ENCODE data around the gene CDC42SE1. TPM values are rescaled to one million over a fixed set of nuclear protein-coding genes. Genes with fewer than 3 reads are reported as not detected.

The CDC42SE1 gene
- total RNA-seq, 5 donors from 2014 or later (not counting 1 experiment from before 2014, with no cell fraction given): 419 to 475 (median 450) TPM

DNA sequence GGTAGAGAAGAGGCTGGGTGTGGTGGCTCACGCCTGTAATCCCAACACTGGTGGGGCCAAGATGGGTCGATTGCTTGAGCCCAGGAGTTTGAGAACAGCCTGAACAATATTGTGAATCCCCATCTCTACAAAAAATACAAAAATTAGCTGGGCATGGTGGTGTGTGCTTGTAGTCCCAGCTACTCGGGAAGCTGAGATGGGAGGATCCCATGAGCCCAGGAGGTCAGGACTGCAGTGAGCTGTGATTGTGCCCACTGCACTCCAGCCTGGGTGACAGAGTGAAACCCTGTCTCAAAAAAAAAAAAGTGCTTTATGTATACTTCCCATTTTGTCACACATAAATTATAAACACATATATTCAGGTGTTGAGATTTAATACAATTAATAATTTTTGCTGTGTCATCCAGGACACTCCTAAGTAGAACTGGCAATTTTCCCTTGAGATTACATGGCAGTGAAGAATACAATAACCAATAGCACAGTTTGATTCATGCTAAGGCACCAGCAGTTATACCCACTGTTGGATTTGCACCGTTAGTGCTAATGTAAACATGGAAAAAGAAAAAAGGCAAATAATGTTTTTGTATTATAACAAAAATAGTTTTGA lies 26.6 kb upstream of the CDC42SE1 start:
- Mint-ChIP-seq H3K27ac (no peak overlapping the region), H3K27me3 (no peaks in the 10 kb centered on the region), H3K9me3 (no peaks in the 10 kb centered on the region), H3K4me3 (no peak overlapping the region), H3K4me1 (no peaks in the 10 kb centered on the region), H3K36me3 (peaks cover 8% of the 10 kb centered on the region)
- H3K27me3 ChIP-seq (replicated peaks in 1 of 2; ENCODE audit: control insufficient read depth in 2 of 2, extremely low read depth in 1 of 2, insufficient read depth in 2 of 2, low read length in 1 of 2): no peaks in the 10 kb centered on the region
- H3K27ac ChIP-seq (ENCODE audit: low read length): no peak overlapping the region
- ATAC-seq (replicated peaks in 1 of 4) (no peak), DNase-seq (no peak)
- H3K36me3 ChIP-seq (ENCODE audit: control insufficient read depth in 2 of 2, extremely low read depth in 1 of 2, insufficient read depth in 1 of 2, low read length in 1 of 2): no peaks in the 10 kb centered on the region
- H3K9me3 ChIP-seq: no peaks in the 10 kb centered on the region
- no peak overlapping the region for H3K4me3 ChIP-seq (ENCODE audit: control insufficient read depth in 1 of 2, extremely low read depth in 1 of 2, low read length in 1 of 2)
- 100% methylated on average over 1 of the region's 4 CpGs for WGBS (ENCODE audit: insufficient coverage)
- ChIA-PET CTCF (interaction anchor here (0.5 to 1.6 kb wide), 3 partner anchors 14 to 749 kb away, joined by 3 to 7 read pairs (median 5); no protein-coding TSS in a partner anchor), POLR2A (interaction anchor here (0.6 kb wide), 3 partner anchors 20 to 270 kb away, joined by 3 to 4 read pairs (median 3); no protein-coding TSS in a partner anchor)
- H3K4me1 ChIP-seq (ENCODE audit: control insufficient read depth in 1 of 2, extremely low read depth in 1 of 2, insufficient read depth in 2 of 2, low read length in 2 of 2): no peaks in the 10 kb centered on the region

DNA sequence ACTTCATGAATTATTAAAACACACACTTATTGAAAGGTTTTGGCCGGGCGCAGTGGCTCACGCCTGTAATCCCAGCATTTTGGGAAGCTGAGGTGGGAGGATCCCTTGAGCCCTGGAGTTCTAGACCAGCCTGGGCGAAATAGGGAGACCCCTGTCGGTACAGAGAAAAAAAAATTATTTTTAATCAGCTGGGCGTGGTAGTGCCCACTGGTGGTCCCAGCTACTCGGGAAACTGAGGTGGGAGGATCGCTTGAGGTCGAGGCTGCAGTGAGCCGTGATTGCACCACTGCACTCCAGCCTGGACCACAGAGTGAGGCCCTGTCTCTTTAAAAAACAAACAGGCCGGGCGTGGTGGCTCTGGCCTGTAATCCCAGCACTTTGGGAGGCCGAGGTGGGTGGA lies 12.8 kb upstream of the CDC42SE1 start:
- H3K36me3 ChIP-seq (ENCODE audit: control insufficient read depth in 2 of 2, extremely low read depth in 1 of 2, insufficient read depth in 1 of 2, low read length in 1 of 2): peaks cover 7 to 8% of the 10 kb centered on the region in 2 donors
- H3K9me3 Mint-ChIP-seq: no peaks in the 10 kb centered on the region
- H3K4me1 ChIP-seq (ENCODE audit: control insufficient read depth in 1 of 2, extremely low read depth in 1 of 2, insufficient read depth in 2 of 2, low read length in 2 of 2): peaks cover 3 to 24% of the 10 kb centered on the region in 2 experiments
- H3K4me3 ChIP-seq (ENCODE audit: control insufficient read depth in 1 of 2, extremely low read depth in 1 of 2, low read length in 1 of 2): no peak overlapping the region
- no peak overlapping the region for H3K27ac ChIP-seq (ENCODE audit: low read length)
- peaks cover 28 to 31% (median 28%) of the 10 kb centered on the region in 3 donors for H3K4me1 Mint-ChIP-seq
- CTCF ChIA-PET: interaction anchor here (0.5 to 1.8 kb wide), 4 partner anchors 13 to 691 kb away, joined by 3 to 6 read pairs (median 4); partner anchors contain the start of genes CDC42SE1 (in 1 of the 2) and MRPL9 (in 1 of the 2)
- peak overlapping the region; percentile 94 to 97 (median 96) for H3K4me3 Mint-ChIP-seq
- POLR2A ChIA-PET: interaction anchor here (0.5 to 0.7 kb wide), 3 partner anchors 13 to 460 kb away, joined by 4 to 14 read pairs (median 6); partner anchors contain the start of gene CDC42SE1 (in 1 of the 2)
- H3K27ac Mint-ChIP-seq: peak overlapping the region; percentile 100
- no peaks in the 10 kb centered on the region for H3K27me3 Mint-ChIP-seq
- no peaks in the 10 kb centered on the region for H3K27me3 ChIP-seq (replicated peaks in 1 of 2; ENCODE audit: control insufficient read depth in 2 of 2, extremely low read depth in 1 of 2, insufficient read depth in 2 of 2, low read length in 1 of 2)
- no peaks in the 10 kb centered on the region for H3K9me3 ChIP-seq
- DNase-seq (no peak), ATAC-seq (replicated peaks in 1 of 4) (no peak)
- peaks cover 3% of the 10 kb centered on the region for H3K36me3 Mint-ChIP-seq
- 100% methylated on average over 7 of the region's 13 CpGs for WGBS (ENCODE audit: insufficient coverage)

DNA sequence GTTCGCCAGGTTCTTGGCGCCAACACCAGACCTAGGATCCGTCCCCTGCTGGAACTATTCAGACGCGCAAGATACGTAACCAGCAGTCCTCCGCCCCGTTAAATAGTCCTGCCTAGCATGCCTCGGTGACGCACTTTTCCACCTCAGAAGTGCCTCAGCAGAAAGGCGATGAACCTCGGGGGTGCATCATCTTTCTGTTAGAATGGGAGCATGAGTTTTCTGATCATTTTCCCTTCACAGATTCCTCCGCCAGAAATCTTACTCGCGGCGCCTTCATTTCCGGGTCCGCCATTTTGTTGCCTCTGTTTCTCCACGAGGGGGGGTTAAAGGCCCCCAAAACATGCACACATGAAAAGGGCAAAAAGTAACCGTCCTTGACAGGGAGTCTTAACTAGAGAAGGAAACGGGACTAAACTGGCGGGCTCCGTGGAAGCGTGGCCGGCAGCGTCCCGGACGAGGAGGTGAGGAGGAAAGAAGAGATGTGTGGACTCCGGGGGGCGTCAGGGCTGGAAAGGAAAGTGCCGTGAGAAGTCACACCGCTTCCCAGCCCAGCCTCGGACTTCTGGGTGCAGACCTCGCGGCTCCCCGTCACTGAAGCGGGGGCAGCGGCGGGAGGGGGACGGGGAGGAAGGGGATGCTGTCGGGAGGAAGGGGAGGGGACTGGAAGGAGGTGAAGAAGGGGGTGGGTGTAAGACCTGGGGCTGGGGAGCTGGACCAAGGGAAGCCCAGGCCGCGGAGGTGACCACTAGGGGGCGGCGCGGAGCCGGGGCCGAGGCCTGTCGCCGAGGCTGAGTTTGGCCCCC lies 11.3 kb upstream of the CDC42SE1 start, which contains the start of gene GABPB2:
GABPB2 (plus strand) TSS at position 288 of the 803 bp plus-strand sequence. CDS start 17,429 bp downstream, outside the sequence.
- Mint-ChIP-seq H3K4me3 (peak within 1 kb of the TSS; percentile 94 to 97 (median 96)), H3K4me1 (peaks cover 24 to 30% (median 28%) of the 10 kb centered on the region in 3 donors), H3K27me3 (no peaks in the 10 kb centered on the region), H3K27ac (peak within 1 kb of the TSS; percentile 100), H3K36me3 (peaks cover 3% of the 10 kb centered on the region), H3K9me3 (no peaks in the 10 kb centered on the region)
- POLR2A ChIA-PET: interaction anchor here in 1 of 2 donors (0.7 kb wide), 1 partner anchor 750 kb away, joined by 6 read pairs; no protein-coding TSS in a partner anchor
- peak; percentile 68 to 93 (median 79) for DNase-seq
- Histone ChIP-seq H3K4me3 (ENCODE audit: control insufficient read depth in 1 of 2, extremely low read depth in 1 of 2, low read length in 1 of 2) (peak within 1 kb of the TSS; percentile 87 to 98), H3K4me1 (ENCODE audit: control insufficient read depth in 1 of 2, extremely low read depth in 1 of 2, insufficient read depth in 2 of 2, low read length in 2 of 2) (peaks cover 3 to 24% of the 10 kb centered on the region in 2 experiments), H3K9me3 (no peaks in the 10 kb centered on the region), H3K36me3 (ENCODE audit: control insufficient read depth in 2 of 2, extremely low read depth in 1 of 2, insufficient read depth in 1 of 2, low read length in 1 of 2) (peaks cover 7 to 13% of the 10 kb centered on the region in 2 donors), H3K27ac (ENCODE audit: low read length) (peak within 1 kb of the TSS; percentile 94), H3K27me3 (replicated peaks in 1 of 2; ENCODE audit: control insufficient read depth in 2 of 2, extremely low read depth in 1 of 2, insufficient read depth in 2 of 2, low read length in 1 of 2) (no peaks in the 10 kb centered on the region)
- CTCF ChIA-PET: interaction anchor here (0.6 to 2.6 kb wide), 12 partner anchors 10 to 491 kb away, joined by 3 to 10 read pairs (median 3); partner anchors contain the start of genes CDC42SE1 (in 1 of the 2), MINDY1 (in 1 of the 2), MLLT11 (in 1 of the 2) and TNFAIP8L2 (in 1 of the 2)
- ATAC-seq (replicated peaks in 1 of 4): peak; percentile 81 to 85 (median 82)
- WGBS (ENCODE audit: insufficient coverage): 0% methylated on average over 26 of the region's 50 CpGs

DNA sequence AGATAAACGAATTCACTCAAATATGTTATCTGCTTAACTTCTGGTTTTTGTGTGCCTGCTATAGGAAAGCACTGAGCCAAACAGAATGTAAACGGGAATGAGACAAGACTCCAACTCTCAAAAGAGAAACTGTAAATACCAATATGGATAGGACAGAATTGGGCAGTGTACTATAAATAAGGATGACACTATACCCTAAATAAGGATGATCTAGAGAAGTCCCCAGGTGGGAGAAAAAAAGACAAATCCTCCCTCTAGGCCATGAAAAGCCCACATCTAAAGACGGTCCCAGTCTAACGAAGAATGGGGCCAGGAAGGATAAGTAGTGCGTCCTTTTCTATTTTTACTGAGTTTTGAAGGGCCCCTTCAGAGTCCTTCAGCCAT lies 9.7 kb upstream of the CDC42SE1 start:
- Histone ChIP-seq H3K27me3 (replicated peaks in 1 of 2; ENCODE audit: control insufficient read depth in 2 of 2, extremely low read depth in 1 of 2, insufficient read depth in 2 of 2, low read length in 1 of 2) (no peaks in the 10 kb centered on the region), H3K27ac (ENCODE audit: low read length) (no peak overlapping the region), H3K4me1 (ENCODE audit: control insufficient read depth in 1 of 2, extremely low read depth in 1 of 2, insufficient read depth in 2 of 2, low read length in 2 of 2) (peaks cover 3 to 24% of the 10 kb centered on the region in 2 experiments), H3K9me3 (no peaks in the 10 kb centered on the region), H3K4me3 (ENCODE audit: control insufficient read depth in 1 of 2, extremely low read depth in 1 of 2, low read length in 1 of 2) (no peak overlapping the region), H3K36me3 (ENCODE audit: control insufficient read depth in 2 of 2, extremely low read depth in 1 of 2, insufficient read depth in 1 of 2, low read length in 1 of 2) (peaks cover 4 to 10% of the 10 kb centered on the region in 2 donors)
- WGBS (ENCODE audit: insufficient coverage): no CpG with 5 or more reads among the region's 5 CpGs
- H3K9me3 Mint-ChIP-seq: no peaks in the 10 kb centered on the region
- peak overlapping the region; percentile 94 to 97 (median 96) for H3K4me3 Mint-ChIP-seq
- CTCF ChIA-PET: interaction anchor here in 1 of 2 donors (2.6 kb wide), 1 partner anchor 11 kb away, joined by 10 read pairs; no protein-coding TSS in a partner anchor
- peaks cover 3% of the 10 kb centered on the region for H3K36me3 Mint-ChIP-seq
- POLR2A ChIA-PET: no interaction called here
- peak overlapping the region; percentile 69 to 100 for H3K27ac Mint-ChIP-seq
- no peaks in the 10 kb centered on the region for H3K27me3 Mint-ChIP-seq
- DNase-seq (no peak), ATAC-seq (replicated peaks in 1 of 4) (no peak)
- peaks cover 22 to 28% (median 28%) of the 10 kb centered on the region in 3 donors for H3K4me1 Mint-ChIP-seq

DNA sequence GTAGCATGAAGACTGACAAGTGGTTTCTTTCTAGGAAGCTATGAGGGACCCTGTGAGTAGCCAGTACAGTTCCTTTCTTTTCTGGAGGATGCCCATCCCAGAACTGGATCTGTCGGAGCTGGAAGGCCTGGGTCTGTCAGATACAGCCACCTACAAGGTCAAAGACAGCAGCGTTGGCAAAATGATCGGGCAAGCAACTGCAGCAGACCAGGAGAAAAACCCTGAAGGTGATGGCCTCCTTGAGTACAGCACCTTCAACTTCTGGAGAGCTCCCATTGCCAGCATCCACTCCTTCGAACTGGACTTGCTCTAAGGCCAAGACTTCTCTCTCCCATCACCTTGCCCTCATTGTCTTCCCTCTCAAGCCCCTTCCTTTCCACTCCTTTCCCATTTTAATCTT lies 7.8 kb upstream of the CDC42SE1 start:
- no peaks in the 10 kb centered on the region for H3K27me3 Mint-ChIP-seq
- CTCF ChIA-PET: interaction anchor here in 1 of 2 donors (0.7 kb wide), 1 partner anchor 8 kb away, joined by 5 read pairs; no protein-coding TSS in a partner anchor
- H3K36me3 ChIP-seq (ENCODE audit: control insufficient read depth in 2 of 2, extremely low read depth in 1 of 2, insufficient read depth in 1 of 2, low read length in 1 of 2): peaks cover 0 to 9% of the 10 kb centered on the region in 2 donors
- no peak overlapping the region for H3K27ac ChIP-seq (ENCODE audit: low read length)
- DNase-seq: no peak
- peak overlapping the region in 1 of 2 donors; percentile 34 for H3K27ac Mint-ChIP-seq
- 100% methylated on average over 3 of the region's 4 CpGs for WGBS (ENCODE audit: insufficient coverage)
- POLR2A ChIA-PET: no interaction called here
- no peaks in the 10 kb centered on the region for H3K9me3 ChIP-seq
- no peak overlapping the region for H3K4me3 Mint-ChIP-seq
- H3K27me3 ChIP-seq (replicated peaks in 1 of 2; ENCODE audit: control insufficient read depth in 2 of 2, extremely low read depth in 1 of 2, insufficient read depth in 2 of 2, low read length in 1 of 2): no peaks in the 10 kb centered on the region
- H3K4me3 ChIP-seq (ENCODE audit: control insufficient read depth in 1 of 2, extremely low read depth in 1 of 2, low read length in 1 of 2): no peak overlapping the region
- peaks cover 13 to 19% (median 19%) of the 10 kb centered on the region in 3 donors for H3K4me1 Mint-ChIP-seq
- H3K9me3 Mint-ChIP-seq: no peaks in the 10 kb centered on the region
- no peak for ATAC-seq (replicated peaks in 1 of 4)
- peaks cover 3 to 22% of the 10 kb centered on the region in 2 experiments for H3K4me1 ChIP-seq (ENCODE audit: control insufficient read depth in 1 of 2, extremely low read depth in 1 of 2, insufficient read depth in 2 of 2, low read length in 2 of 2)
- H3K36me3 Mint-ChIP-seq: no peaks in the 10 kb centered on the region

Measured in T-cell (primary cell).